Hepatocyte (in vitro differentiated cells): ENCODE results near the gene HNRNPR.

Source experiments
- CTCF ChIP-seq: fragments of 200-600 bp; sonication (generic); IDR thresholded peaks from 2 replicates; pipeline ENCODE4 v1.5.1; 2016; ENCODE audit warnings: antibody characterized with exemption, mild to moderate bottlenecking; ENCODE audit not compliant: poor library complexity
- EZH2 ChIP-seq: fragments of 200-600 bp; sonication (generic); IDR thresholded peaks from 2 replicates; pipeline ENCODE4 v1.6.1; 2016; ENCODE audit warnings: antibody characterized with exemption, mild to moderate bottlenecking, borderline replicate concordance
- EZH2phosphoT487 ChIP-seq: fragments of 200-600 bp; sonication (generic); IDR thresholded peaks from one replicate; pipeline ENCODE4 v1.6.1; 2018; ENCODE audit warnings: antibody characterized with exemption, mild to moderate bottlenecking, low read depth, moderate library complexity; ENCODE audit not compliant: unreplicated experiment, severe bottlenecking

- TF ChIP-seq CTCF (peak; percentile 20), EZH2 (no peak), EZH2phosphoT487 (no peak)
These were observed 24.7 kb upstream of the HNRNPR start for GRCh38 chr1:23368562-23369334.
